H1 (cell line): ENCODE measurements around the gene MDK. TPM values are rescaled to one million over a fixed set of nuclear protein-coding genes. Genes with fewer than 3 reads are reported as not detected.

Experiments used
- ATF3 ChIP-seq: IDR thresholded peaks from 2 replicates; pipeline ENCODE4 v1.6.1; 2011; ENCODE audit warnings: low read depth, mild to moderate bottlenecking, low read length; ENCODE audit not compliant: insufficient read depth
- CBX5 ChIP-seq: fragments of 300-800, 300-1000 bp; sonication (generic); IDR thresholded peaks from 2 replicates; pipeline ENCODE4 v1.7.1; 2016; ENCODE audit warnings: antibody characterized with exemption, low read length, low read depth
- CHD1 ChIP-seq: IDR thresholded peaks from 2 replicates; pipeline ENCODE4 v1.6.1; 2012; ENCODE audit warnings: low read depth, low read length, improper control_type of control experiment
- CREB1 ChIP-seq: IDR thresholded peaks from 2 replicates; pipeline ENCODE4 v1.6.1; 2012; ENCODE audit warnings: inconsistent platforms
- EZH2 ChIP-seq: fragments of 200-600 bp; sonication (generic); IDR thresholded peaks from 2 replicates; pipeline ENCODE4 v1.7.1; 2012; ENCODE audit warnings: low read depth, mild to moderate bottlenecking, moderate library complexity, low read length, inconsistent platforms; ENCODE audit not compliant: severe bottlenecking
- FOSL1 ChIP-seq: IDR thresholded peaks from 2 replicates; pipeline ENCODE4 v1.6.1; 2011; ENCODE audit warnings: mild to moderate bottlenecking, low read depth, low read length, moderate library complexity; ENCODE audit not compliant: insufficient read depth
- JUN ChIP-seq: IDR thresholded peaks from 2 replicates; pipeline ENCODE4 v1.6.1; 2011; ENCODE audit warnings: low read depth, mild to moderate bottlenecking, improper control_type of control experiment, low read length
- NANOG ChIP-seq: IDR thresholded peaks from 2 replicates; pipeline ENCODE4 v1.6.1; 2011; ENCODE audit warnings: low read length, low read depth, mild to moderate bottlenecking, inconsistent platforms; ENCODE audit not compliant: insufficient read depth, poor library complexity, severe bottlenecking
- POLR2A ChIP-seq, 2 experiments: IDR thresholded peaks; 1 replicate in 1 of 2; 2 replicates in 1 of 2; pipeline ENCODE4 v1.6.1; 2011; ENCODE audit warnings: low read depth in 2 of 2, low read length in 2 of 2, mild to moderate bottlenecking in 2 of 2; ENCODE audit errors: control extremely low read depth in 1 of 2
- POLR2AphosphoS5 ChIP-seq: IDR thresholded peaks from 2 replicates; pipeline ENCODE4 v1.6.1; 2011; ENCODE audit warnings: low read depth, low read length
- SP1 ChIP-seq: IDR thresholded peaks from 2 replicates; pipeline ENCODE4 v1.6.1; 2011; ENCODE audit warnings: low read depth, low read length
- SRF ChIP-seq: IDR thresholded peaks from 2 replicates; pipeline ENCODE4 v1.6.1; 2011; ENCODE audit warnings: mild to moderate bottlenecking, low read depth, low read length, moderate library complexity
- USF2 ChIP-seq: IDR thresholded peaks from 2 replicates; pipeline ENCODE4 v1.6.1; 2011; ENCODE audit warnings: low read length, improper control_type of control experiment
- YY1 ChIP-seq: IDR thresholded peaks from 2 replicates; pipeline ENCODE4 v1.6.1; 2011; ENCODE audit warnings: low read depth, mild to moderate bottlenecking, low read length
- polyA plus RNA-seq, 7 experiments: library from polyadenylated mRNA; depleted of rRNA in 3 of 7; stranded (reverse) in 5 of 7; unstranded in 2 of 7; fragments of >200 nt in 5 of 7; fragments of 200-250 nt in 2 of 7; gene quantifications; 1 replicate in 5 of 7; 2 replicates in 1 of 7; 4 replicates in 1 of 7; pipeline versions ENCODE4 v1.2.1 to v1.2.3, GENCODE V29; 2011 to 2013; ENCODE audit warnings: missing spikeins in 2 of 7, mixed read lengths in 2 of 7
- total RNA-seq: library from RNA; stranded (reverse); fragmentation: NEBNext Ultra II Directional; extraction: Animal tissue kit (Norgen Biotek cat#: 25700); gene quantifications from 2 replicates; pipeline ENCODE4 v1.2.1, GENCODE V29; 2021
- TF ChIP-seq, protein P1 (sequence below): IDR thresholded peaks from 2 replicates; pipeline ENCODE4 v1.6.1; 2012; ENCODE audit warnings: low read length, inconsistent platforms

Gene MDK
- total and polyA plus RNA-seq, 2 of the 8 experiments (the other 6 are each of a cell fraction or from before 2014, with no cell fraction given): 309 to 606 TPM

GRCh38 chr11:46367244-46367915 lies 14.1 kb upstream of the MDK start (continued):
- TF ChIP-seq, protein P1, sequence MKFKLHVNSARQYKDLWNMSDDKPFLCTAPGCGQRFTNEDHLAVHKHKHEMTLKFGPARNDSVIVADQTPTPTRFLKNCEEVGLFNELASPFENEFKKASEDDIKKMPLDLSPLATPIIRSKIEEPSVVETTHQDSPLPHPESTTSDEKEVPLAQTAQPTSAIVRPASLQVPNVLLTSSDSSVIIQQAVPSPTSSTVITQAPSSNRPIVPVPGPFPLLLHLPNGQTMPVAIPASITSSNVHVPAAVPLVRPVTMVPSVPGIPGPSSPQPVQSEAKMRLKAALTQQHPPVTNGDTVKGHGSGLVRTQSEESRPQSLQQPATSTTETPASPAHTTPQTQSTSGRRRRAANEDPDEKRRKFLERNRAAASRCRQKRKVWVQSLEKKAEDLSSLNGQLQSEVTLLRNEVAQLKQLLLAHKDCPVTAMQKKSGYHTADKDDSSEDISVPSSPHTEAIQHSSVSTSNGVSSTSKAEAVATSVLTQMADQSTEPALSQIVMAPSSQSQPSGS: no peak
- TF ChIP-seq ATF3 (no peak), EZH2 (no peak), YY1 (no peak), FOSL1 (no peak), CHD1 (no peak), CREB1 (peak; percentile 44; the same call in 1 of the 2 replicates), CBX5 (no peak), JUN (no peak), POLR2AphosphoS5 (no peak; the same call in 1 of the 2 replicates), SP1 (no peak), POLR2A (IDR thresholded peaks at IDR 0.05; ENCODE audit: control extremely low read depth in 1 of 2, low read depth in 2 of 2, low read length in 2 of 2) (no peak), SRF (no peak), NANOG (no peak), USF2 (no peak)
